Tibial artery (tissue), 4 donors: ENCODE data around the gene TRIM66.

ENCODE experiments used
- DNase-seq, 2 donors: peaks; one replicate each; pipeline ENCODE4 v3.0.0-alpha.2; 2019
- H3K27ac ChIP-seq, 2 donors: fragments of 200-600 bp; sonication (generic) in 1 of 2; 1 replicate in 1 of 2; 2 replicates in 1 of 2; pipeline ENCODE4 v1.5.1; 2018 to 2019; ENCODE audit warnings: mild to moderate bottlenecking in 1 of 2
- H3K27me3 ChIP-seq, 2 donors: fragments of 200-600 bp; sonication (generic) in 1 of 2; one replicate each; pipeline versions ENCODE4 v1.5.1 to v1.6.0; 2016 to 2019
- H3K36me3 ChIP-seq, 3 donors: fragments of 200-600 bp; sonication (generic) in 2 of 3; one replicate each; pipeline ENCODE4 v1.5.1; 2016 to 2019; ENCODE audit warnings: mild to moderate bottlenecking in 2 of 3
- H3K4me1 ChIP-seq, 4 donors: fragments of 200-600 bp; sonication (generic) in 2 of 4; 1 replicate in 3 of 4; 2 replicates in 1 of 4; pipeline ENCODE4 v1.5.1; 2016 to 2019
- H3K4me3 ChIP-seq, 2 donors: fragments of 200-600 bp; sonication (generic) in 1 of 2; 1 replicate in 1 of 2; 2 replicates in 1 of 2; pipeline ENCODE4 v1.5.1; 2018 to 2019; ENCODE audit warnings: mild to moderate bottlenecking in 2 of 2
- H3K9me3 ChIP-seq, 3 donors: fragments of 200-600 bp; sonication (generic) in 1 of 3; one replicate each; pipeline ENCODE4 v1.5.1; 2016 to 2019
- intact Hi-C: fragments of 100-400 bp; cut with DNase I; formaldehyde crosslinking; loops from one replicate; pipeline ENCODE4 v1.15.0; 2023; ENCODE audit warnings: low total_unique reads
- TF ChIP-seq, protein P1 (sequence below), 2 experiments: fragments of 200-600 bp in 1 of 2; fragments of 450-650 bp in 1 of 2; IDR thresholded peaks; one replicate each; pipeline ENCODE4 v1.5.1; 2017 to 2019; ENCODE audit warnings: antibody characterized with exemption in 2 of 2, mild to moderate bottlenecking in 1 of 2, moderate library complexity in 1 of 2

Gene TRIM66

DNA sequence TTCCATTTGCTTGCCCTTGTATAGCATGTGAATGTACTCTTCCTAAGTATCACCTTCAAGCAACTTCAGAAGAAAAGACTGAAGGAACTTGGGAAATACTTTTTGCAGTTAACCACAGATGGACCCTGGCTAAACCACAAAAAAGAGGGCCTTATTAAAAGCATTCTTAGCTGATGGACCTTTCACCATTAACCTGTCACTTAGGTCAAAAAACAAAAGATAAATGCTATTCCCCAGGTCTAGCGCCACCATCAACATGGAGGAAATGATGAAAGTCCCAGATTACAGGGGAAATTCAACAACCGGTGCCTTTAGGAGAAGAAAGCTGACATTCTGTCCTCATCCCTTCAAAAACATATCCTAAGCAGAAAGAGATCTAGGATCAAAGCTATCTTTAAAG, 117.9 kb downstream of the TRIM66 start:
- Histone ChIP-seq H3K4me1 (no peaks in the 10 kb centered on the region), H3K4me3 (no peak overlapping the region), H3K27ac (no peak overlapping the region), H3K36me3 (no peaks in the 10 kb centered on the region), H3K9me3 (peaks cover 0 to 8% (median 0%) of the 10 kb centered on the region in 3 donors), H3K27me3 (peaks cover 0 to 7% of the 10 kb centered on the region in 2 donors)
- intact Hi-C loops, result loop anchor here (10.0 kb wide), 1 partner anchor 370 kb away; no protein-coding TSS in a partner anchor
- TF ChIP-seq, protein P1, sequence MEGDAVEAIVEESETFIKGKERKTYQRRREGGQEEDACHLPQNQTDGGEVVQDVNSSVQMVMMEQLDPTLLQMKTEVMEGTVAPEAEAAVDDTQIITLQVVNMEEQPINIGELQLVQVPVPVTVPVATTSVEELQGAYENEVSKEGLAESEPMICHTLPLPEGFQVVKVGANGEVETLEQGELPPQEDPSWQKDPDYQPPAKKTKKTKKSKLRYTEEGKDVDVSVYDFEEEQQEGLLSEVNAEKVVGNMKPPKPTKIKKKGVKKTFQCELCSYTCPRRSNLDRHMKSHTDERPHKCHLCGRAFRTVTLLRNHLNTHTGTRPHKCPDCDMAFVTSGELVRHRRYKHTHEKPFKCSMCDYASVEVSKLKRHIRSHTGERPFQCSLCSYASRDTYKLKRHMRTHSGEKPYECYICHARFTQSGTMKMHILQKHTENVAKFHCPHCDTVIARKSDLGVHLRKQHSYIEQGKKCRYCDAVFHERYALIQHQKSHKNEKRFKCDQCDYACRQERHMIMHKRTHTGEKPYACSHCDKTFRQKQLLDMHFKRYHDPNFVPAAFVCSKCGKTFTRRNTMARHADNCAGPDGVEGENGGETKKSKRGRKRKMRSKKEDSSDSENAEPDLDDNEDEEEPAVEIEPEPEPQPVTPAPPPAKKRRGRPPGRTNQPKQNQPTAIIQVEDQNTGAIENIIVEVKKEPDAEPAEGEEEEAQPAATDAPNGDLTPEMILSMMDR (IDR thresholded peaks at IDR 0.05), result no peak
- DNase-seq, result no peak
